H1 (cell line): Measurements from ENCODE around the gene RHBDF1. TPM values are rescaled to one million over a fixed set of nuclear protein-coding genes. Genes with fewer than 3 reads are reported as not detected.

Source experiments
- CEBPB ChIP-seq: IDR thresholded peaks from 2 replicates; pipeline ENCODE4 v1.6.1; 2012; ENCODE audit warnings: low read depth, low read length
- CTBP2 ChIP-seq: IDR thresholded peaks from 2 replicates; pipeline ENCODE4 v1.7.0; 2011; ENCODE audit warnings: borderline replicate concordance, mild to moderate bottlenecking, moderate library complexity, mixed read lengths, low read length; ENCODE audit not compliant: insufficient read depth, insufficient read length
- JUN ChIP-seq: IDR thresholded peaks from 2 replicates; pipeline ENCODE4 v1.6.1; 2011; ENCODE audit warnings: low read depth, mild to moderate bottlenecking, improper control_type of control experiment, low read length
- MAFK ChIP-seq: IDR thresholded peaks from 2 replicates; pipeline ENCODE4 v1.6.1; 2012; ENCODE audit warnings: low read depth, mild to moderate bottlenecking, improper control_type of control experiment, low read length
- NANOG ChIP-seq: IDR thresholded peaks from 2 replicates; pipeline ENCODE4 v1.6.1; 2011; ENCODE audit warnings: low read length, low read depth, mild to moderate bottlenecking, inconsistent platforms; ENCODE audit not compliant: insufficient read depth, poor library complexity, severe bottlenecking
- PHF8 ChIP-seq: fragments of 200-600 bp; sonication (generic); conservative IDR thresholded peaks from 2 replicates; pipeline ENCODE4 v1.7.1; 2012; ENCODE audit warnings: low read depth, mild to moderate bottlenecking, inconsistent platforms, low read length, moderate library complexity
- RAD21 ChIP-seq, 2 experiments: IDR thresholded peaks in 1 of 2; conservative IDR thresholded peaks in 1 of 2; 2 replicates each; pipeline ENCODE4 v1.6.1; 2011; ENCODE audit warnings: low read depth in 2 of 2, low read length in 2 of 2, improper control_type of control experiment in 1 of 2, inconsistent platforms in 1 of 2, mild to moderate bottlenecking in 1 of 2, moderate library complexity in 1 of 2
- SAP30 ChIP-seq: fragments of 300-600 bp; sonication (generic); IDR thresholded peaks from 2 replicates; pipeline ENCODE4 v1.7.1; 2012; ENCODE audit warnings: low read length, moderate library complexity, mild to moderate bottlenecking, inconsistent platforms; ENCODE audit not compliant: insufficient read depth, insufficient replicate concordance
- polyA plus RNA-seq, 7 experiments: library from polyadenylated mRNA; depleted of rRNA in 3 of 7; stranded (reverse) in 5 of 7; unstranded in 2 of 7; fragments of >200 nt in 5 of 7; fragments of 200-250 nt in 2 of 7; gene quantifications; 1 replicate in 5 of 7; 2 replicates in 1 of 7; 4 replicates in 1 of 7; pipeline versions ENCODE4 v1.2.1 to v1.2.3, GENCODE V29; 2011 to 2013; ENCODE audit warnings: missing spikeins in 2 of 7, mixed read lengths in 2 of 7
- total RNA-seq: library from RNA; stranded (reverse); fragmentation: NEBNext Ultra II Directional; extraction: Animal tissue kit (Norgen Biotek cat#: 25700); gene quantifications from 2 replicates; pipeline ENCODE4 v1.2.1, GENCODE V29; 2021

RHBDF1 gene
- total and polyA plus RNA-seq, 2 of the 8 experiments (the other 6 are each of a cell fraction or from before 2014, with no cell fraction given): 37.4 to 51.6 TPM

DNA sequence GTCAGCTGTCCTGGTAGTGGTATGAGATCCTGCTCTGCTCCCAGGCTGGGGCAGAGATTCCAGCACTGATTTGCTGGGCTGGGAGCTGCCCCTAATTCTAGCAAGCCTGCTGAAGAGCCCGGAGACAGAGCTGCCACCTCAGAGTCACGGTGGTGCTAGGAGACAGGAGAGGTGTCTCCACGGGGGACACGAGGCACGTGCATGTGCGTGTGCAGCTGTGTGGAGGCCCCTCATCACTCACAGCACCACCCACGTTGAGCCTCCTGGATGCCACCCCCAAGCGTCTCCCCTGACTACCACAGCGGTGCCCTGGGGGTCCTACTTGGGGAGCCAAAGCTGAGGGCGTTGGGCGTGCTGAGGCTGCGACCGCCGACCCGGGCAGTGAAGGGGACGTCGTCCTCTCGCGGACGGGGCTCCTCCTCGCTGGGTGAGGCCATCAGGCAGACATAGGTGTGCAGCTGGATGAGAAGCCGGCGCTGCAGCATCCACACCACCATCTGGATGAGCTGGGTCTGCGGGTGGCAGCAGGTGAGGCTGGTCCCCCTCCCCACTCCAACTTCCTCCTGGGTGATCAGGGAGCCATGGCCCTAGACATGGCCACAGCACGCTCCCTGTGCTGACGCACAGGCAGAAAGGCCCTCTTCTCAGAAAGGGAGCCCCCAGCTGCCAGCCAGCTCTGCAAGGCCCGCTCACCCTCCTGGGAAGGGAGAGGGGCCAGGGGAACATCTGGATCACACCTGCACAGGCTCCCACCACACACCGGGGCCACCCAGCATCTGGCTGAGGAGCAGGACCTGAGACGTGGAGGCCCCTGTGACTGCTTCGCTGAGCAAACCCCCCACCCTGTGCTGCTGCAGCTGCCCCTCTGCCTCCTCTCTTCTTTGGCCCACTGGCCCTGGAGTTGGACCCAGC, 17.2 kb upstream of the RHBDF1 start (continued):
- no peak for TF ChIP-seq RAD21 (IDR thresholded peaks at IDR 0.05 in 1 of 2, conservative IDR thresholded peaks at IDR 0.05 in 1 of 2; ENCODE audit: low read depth in 2 of 2, low read length in 2 of 2)
- TF ChIP-seq CEBPB: no peak
- no peak for TF ChIP-seq JUN
- TF ChIP-seq CTBP2: no peak
- no peak for TF ChIP-seq PHF8
- TF ChIP-seq SAP30: no peak
- TF ChIP-seq NANOG: no peak
- no peak for TF ChIP-seq MAFK
